GM21447 (cell line): ENCODE data around the gene TRIM33.
"Not testable (repeated sequence)": the region's sequence is repeated elsewhere in the genome, so short reads cannot be mapped to it uniquely, and the experiment has no call there.

ENCODE experiments used
- ATAC-seq: cut with Tn5 transposase; IDR thresholded peaks from one replicate; pipeline ENCODE4 v1.9.1; 2021; ENCODE audit not compliant: unreplicated experiment

TRIM33 gene

DNA sequence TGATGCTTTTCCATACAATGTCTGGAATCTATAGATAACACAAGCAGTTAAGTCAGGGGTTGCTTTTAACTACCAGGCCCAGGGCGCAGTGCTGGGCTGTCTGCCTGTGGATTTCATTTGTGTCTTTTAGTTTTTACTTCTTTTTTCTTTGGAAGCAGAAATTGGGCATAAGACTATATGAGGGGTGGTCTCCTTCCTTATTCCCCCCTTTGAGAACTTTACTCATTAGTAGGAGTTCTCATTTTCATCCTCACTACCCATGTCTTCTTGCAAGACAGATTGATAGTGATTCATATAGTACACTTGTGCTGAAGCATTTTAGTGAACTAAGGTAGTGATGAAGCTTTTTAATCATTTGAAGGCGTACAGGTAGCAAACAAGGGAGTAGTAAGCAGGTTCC is 147.8 kb downstream of the TRIM33 start:
- not testable (repeated sequence) for ATAC-seq

DNA sequence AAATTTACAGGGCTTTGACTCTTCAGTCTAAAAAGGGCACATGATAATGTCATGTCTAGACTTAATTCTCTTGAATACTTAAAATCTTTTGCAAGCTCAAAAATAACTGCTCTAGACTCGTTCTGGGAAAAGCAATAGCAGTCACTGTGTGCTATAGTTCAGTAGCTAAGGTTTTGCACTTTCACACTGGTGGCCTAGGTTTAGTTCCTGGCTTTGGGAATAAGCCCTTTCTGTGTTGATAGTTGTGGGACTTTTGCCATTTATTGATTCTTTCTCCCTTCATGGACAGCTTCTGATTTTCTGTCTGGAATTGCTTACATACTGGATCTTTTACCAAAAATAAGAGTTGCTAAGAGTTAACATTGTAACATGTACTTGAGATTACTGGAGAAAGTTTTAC is 151.2 kb downstream of the TRIM33 start:
- no peak for ATAC-seq

DNA sequence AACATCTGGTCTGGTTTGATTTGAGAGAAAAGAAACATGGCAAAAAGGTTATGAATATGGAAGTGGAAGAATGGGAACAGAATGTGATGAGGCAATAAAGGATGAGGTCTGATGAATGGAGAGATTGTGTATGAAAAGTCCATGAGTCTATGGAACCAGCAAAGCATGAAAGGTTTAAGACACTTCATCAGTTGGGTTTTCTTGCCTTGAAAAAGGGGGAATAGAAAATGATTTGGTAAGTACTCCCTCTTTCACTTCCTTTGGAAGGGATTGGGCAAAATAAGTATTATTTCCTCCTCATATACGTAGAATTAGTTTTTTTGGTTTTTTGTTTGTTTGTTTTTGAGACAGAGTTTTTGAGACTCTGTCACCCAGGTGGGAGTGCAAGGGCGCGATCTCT is 155.8 kb downstream of the TRIM33 start:
- no peak for ATAC-seq

DNA sequence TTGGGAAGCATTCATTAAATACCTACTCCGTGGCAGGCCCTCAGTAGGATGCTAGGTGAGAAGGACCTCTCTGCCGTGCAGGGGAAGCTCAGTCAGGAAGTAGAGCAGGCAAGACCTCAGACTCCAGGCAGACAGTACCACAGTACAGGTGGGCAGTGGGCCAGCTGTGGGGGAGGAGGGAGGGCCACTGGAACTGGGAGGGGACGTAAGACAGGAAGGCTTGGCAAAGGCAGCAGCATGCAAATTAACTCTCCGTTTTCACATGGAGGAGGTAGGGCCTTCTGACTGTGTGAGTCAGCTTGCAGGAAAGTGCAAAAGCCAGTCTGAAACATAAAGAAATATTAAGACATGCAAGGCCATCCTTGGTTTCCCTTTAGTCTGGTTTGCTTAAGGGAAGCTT is 157.7 kb downstream of the TRIM33 start:
- no peak for ATAC-seq

DNA sequence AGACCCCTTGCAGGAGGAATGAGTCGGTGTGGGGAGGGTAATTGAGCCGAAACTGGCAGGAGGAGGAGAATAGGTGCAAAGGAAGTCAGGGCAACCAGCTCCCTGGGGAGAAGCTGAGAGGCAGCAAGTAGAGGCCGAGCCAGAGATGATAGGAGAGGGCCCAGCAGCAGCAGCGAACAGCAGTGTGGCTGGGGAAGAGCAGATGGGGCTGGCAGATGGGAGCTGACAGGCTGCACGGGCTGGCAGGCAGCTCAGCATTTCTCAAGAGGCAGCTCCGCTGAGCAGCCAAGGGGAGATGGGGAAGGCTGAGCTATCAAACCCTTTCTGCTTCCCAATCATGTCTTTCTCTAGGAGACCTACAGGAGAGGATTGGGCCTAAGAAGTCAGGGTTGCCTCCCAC is 158.2 kb downstream of the TRIM33 start:
- no peak for ATAC-seq

DNA sequence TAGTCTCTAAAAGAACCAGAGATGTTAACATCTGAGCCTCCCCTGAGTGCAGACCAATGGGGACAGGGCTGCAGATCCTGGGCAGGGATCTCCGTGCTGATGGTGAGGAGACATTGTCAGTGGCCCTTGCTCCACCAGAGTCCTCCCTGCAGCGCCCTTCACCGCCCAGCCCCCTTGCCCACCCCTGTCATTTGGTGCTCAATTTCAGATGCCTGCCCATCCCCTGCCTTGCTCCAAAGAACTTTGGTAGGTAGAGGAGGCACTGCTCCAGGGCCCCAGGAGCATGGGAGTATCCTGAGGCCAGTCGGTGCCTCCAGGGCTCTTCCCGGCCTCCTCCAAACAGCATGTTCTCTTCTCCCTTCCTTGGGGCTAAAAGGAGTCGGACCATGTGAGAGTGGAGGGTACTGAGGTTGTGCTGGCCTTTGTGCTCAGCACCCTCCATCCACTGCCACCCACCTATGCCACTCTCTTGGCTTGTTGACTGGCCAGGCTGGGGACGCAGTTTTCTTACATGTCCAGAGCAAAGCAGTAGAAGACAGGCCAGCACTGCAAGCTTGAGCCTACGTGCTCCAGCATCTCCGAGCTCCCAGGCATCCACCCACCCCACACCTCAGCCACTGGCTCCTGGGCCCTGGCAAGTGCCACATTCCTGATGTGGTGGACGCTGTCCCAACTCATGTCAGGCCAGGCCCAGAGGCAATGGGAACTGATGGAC is 160.1 kb downstream of the TRIM33 start:
- no peak for ATAC-seq

DNA sequence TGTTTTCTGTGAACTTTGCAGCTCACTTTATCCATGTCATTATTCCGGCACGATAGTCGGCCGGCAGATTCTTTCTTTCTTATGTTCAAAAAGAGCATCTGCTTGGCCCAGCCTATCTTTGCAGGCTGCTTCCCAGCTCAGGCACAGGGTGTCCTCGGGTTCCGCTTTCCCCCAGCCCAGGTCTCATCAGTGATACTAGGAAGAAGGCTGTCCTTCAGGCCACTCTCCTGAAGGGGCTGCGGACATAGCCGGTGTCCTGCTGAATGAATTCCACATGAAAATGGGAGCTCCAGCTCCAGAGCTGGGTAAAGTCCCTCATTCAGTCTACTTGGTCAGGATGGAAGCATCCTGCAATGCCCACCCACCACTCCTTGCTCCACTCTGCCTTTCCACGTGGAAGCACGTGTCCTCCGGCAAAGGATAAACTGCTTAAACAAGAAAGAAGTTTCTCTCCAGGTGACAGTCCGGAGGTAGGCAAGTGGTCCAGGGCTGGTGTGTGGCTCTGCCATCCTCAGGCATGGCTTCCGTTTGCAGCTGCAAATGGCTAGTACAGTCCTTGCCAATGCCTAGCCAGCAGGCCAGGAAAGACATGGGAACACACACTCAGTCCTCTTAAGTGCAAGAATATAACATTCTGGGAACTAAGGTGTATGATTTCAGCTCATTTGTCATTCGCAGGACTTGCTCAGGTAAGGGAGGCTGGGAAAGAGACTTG is 161.0 kb downstream of the TRIM33 start:
- no peak for ATAC-seq

DNA sequence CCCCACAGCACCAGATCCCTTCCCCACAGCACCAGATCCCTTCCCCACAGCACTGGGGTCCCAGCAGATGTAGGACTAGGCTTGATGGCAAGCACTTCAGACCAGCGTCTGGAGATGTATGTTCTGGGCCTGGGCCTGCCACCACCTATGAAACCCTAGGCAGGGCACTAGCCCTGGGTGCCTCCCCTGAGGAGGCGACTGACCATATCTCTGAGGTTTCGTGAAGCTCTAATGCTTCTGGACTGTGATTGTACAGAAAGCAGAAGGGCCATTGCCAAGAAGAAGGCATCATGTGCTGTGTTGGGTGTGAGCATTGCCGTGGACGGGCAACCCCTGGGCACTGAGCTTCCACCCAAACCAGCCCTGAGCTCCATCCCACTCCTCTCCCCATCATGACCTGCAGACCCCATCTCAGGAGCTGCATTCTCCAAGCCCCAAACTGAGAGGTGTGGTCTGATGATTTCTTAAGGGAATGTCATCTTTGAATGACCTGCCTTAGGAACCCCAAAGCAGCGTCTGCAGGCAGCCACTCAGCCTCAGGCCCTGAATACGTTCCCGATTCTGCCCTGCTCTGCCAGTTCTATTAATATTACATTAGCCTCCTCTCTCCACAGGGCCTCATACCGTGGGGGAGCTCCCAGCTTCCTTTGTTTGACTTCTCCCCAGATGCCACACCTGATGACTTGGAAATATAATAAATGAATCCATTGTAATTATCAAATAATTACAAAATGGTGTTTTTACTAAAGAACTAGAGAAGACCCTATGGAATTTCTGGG is 163.4 kb downstream of the TRIM33 start:
- no peak for ATAC-seq

DNA sequence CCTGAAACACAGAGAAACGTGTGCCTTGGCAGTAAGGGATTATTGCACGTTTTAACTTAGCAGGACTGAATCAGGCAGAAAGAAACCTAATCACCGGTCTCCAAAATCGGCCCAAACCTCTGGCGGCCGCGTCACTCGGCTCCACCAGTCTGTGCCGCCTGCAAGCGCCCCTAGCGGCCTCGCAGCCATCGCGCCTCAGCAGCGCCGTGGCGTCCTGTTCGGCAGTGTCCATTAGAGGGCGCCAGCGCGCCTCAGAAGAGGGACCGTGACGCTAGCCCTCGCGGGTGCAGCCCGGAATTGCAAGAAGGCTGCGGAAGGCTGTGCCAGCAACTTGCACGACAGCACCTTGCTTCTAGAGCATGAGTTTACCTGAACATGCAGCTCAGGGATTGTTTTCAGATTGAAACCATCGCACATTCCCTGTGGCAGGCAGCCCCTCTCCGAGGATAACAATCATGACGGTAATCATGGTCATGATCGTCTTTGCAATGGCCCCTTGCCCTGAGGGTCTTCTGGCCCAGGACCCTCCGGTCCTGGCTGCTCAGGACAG is 164.4 kb downstream of the TRIM33 start:
- peak; percentile 96 for ATAC-seq

DNA sequence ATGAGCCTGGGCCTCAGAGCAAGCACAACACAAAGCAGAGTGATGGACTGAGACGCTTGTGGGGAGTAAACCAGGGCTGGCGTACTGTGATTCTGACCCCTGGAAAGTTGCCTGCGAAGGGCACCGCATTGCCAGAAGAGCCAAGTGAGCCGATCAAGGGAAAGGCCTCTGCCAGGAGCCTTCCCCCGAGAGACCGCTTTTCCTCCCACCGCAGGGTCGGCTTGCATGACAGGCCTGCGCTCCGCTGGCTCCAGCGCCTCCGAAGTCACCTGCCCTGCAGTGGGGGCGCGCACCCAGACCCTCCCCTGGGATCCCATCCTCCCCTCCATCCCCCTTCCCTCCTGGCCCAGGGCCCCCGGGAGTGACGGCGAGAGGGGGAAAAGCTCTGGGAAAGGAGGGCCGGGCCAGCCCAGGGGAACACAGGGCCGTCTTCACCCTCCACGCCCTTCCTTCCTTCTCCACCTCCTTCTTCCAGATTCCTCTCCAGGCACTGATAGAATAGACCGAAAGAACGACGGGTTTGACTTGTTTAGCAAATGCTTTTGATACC is 165.0 kb downstream of the TRIM33 start:
- peak; percentile 27 for ATAC-seq

DNA sequence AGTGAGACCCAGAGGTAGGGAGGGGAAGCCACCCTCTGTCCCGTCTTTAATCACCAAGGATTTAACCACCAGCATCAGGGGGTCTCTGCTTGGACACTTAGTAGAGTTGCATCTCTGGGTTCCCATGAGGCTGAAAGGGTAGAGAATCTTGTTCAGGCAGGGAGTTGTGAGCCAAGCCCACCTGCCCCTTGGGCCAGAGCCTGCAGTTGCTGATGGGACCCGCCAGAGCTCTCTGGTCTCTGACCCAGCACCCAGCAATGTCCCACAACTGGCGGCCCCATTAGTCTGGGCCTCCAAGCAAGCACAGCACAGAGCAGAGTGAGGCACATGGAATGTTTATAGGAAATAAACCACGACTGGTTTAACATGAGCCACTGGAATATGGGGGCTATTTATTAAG is 166.3 kb downstream of the TRIM33 start:
- no peak for ATAC-seq
